GM10266 (cell line): ENCODE measurements around the gene OR9A4.
A peak's percentile ranks its signal among the peaks of the same experiment; 100 is the strongest.
"Not testable (repeated sequence)": the region's sequence is repeated elsewhere in the genome, so short reads cannot be mapped to it uniquely, and the experiment has no call there.

Experiments
- DNase-seq: peaks from one replicate; pipeline ENCODE4 v3.0.0; 2012; ENCODE audit errors: extremely low spot score
- TF ChIP-seq, protein P1 (sequence below): IDR thresholded peaks from 2 replicates; pipeline ENCODE4 v1.5.1; 2012; ENCODE audit warnings: mild to moderate bottlenecking, low read depth; ENCODE audit not compliant: control insufficient read depth, insufficient read depth; ENCODE audit errors: missing control alignments

The OR9A4 gene

DNA sequence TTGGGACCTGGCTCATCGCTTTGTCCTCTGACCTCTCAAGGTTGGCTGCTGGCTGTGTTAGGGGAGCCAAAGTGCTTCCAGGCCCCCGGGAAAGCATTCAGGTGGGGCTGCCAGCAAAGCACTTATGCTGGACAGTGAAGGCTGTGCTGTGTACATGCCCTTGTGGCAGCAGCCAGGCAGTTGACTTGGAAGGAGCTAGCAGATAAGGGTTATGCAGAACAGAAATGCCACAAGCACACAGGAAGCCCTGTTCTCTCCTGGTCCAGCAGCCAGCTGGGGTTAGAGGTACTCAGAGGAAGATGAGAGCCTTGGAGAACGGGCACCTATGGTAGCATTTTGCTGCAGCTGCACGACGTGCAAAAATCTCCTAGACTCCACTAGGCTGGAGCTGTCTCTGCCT lies 35.2 kb upstream of the OR9A4 start:
- TF ChIP-seq, protein P1, sequence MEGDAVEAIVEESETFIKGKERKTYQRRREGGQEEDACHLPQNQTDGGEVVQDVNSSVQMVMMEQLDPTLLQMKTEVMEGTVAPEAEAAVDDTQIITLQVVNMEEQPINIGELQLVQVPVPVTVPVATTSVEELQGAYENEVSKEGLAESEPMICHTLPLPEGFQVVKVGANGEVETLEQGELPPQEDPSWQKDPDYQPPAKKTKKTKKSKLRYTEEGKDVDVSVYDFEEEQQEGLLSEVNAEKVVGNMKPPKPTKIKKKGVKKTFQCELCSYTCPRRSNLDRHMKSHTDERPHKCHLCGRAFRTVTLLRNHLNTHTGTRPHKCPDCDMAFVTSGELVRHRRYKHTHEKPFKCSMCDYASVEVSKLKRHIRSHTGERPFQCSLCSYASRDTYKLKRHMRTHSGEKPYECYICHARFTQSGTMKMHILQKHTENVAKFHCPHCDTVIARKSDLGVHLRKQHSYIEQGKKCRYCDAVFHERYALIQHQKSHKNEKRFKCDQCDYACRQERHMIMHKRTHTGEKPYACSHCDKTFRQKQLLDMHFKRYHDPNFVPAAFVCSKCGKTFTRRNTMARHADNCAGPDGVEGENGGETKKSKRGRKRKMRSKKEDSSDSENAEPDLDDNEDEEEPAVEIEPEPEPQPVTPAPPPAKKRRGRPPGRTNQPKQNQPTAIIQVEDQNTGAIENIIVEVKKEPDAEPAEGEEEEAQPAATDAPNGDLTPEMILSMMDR: no peak
- DNase-seq: no peak

DNA sequence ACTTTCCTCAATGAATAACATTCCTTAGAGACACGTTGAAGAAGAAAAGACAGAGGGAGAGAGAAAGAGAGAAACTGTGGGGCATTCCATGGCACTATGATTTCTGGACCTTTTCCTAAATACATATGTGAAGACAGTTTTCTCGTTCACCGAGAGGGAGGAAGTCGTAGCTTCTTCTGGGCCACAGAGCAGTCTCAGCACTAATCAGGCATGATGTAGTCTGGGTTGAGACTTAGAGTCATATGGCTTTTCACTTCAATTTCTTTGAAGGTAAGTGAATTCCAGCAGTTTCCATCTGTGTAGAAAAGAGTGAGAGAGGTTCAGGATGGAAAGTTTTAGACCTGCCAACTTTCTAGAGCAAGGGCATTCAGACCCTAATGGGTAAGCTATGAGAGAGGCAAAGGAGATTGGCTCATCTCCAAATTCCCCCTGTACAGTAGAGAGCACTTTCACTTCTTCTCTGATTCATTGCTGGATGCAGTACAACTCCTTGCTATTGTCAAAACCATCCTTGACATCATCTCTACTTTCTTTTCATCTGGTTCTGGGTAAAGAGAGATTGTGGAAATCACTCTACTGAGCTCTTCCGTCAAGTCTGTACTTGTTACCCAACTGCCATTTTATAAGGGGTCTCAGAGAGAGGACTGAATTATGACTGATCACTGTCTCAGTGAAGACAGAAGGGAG lies 31.5 kb upstream of the OR9A4 start:
- TF ChIP-seq, protein P1: no peak
- peak; percentile 7 for DNase-seq

DNA sequence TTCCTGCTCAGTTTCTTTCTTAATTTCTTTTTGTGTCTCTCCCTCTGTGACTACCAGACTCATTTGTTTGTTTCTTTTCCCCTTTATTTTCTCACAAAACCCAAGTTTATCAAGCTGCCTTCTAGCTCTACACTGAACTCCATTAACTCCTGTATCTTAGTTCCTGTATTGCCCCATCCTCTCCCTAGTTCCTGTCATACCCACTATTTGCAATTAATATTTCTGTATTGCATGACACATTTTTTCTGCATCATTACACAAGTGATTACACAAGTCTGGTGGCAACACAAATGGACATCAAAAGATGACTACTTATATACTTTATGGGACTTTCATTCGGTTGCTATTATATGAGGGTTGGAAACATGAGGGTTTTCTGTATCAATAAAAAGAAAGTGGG lies 26.9 kb upstream of the OR9A4 start:
- no peak for DNase-seq
- TF ChIP-seq, protein P1: no peak

DNA sequence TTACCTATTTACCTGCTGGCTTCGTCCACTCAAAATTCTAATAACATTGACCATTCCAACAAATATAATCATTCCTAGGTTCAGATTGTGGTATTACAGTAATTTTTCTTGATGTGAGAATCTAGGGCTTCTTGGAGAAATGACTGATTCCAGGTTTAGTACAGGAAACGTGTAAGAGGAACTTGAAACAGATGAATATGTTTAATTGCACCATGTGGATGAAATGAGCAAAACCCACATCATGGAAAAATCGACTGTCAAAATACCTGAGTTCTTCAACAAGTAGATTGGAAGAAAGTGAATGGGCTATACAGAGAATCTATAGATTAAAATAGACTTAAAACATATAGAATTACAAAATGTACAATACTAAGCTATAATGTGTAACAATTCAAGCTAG lies 24.9 kb upstream of the OR9A4 start:
- no peak for DNase-seq
- TF ChIP-seq, protein P1: no peak

DNA sequence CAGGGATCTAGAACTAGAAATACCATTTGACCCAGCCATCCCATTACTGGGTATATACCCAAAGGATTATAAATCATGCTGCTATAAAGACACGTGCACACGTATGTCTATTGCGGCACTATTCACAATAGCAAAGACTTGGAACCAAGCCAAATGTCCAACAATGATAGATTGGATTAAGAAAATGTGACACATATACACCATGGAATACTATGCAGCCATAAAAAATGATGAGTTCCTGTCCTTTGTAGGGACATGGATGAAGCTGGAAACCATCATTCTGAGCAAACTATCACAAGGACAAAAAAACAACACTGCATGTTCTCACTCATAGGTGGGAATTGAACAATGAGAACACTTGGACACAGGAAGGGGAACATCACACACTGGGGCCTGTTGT lies 16.8 kb upstream of the OR9A4 start:
- DNase-seq: not testable (repeated sequence)

DNA sequence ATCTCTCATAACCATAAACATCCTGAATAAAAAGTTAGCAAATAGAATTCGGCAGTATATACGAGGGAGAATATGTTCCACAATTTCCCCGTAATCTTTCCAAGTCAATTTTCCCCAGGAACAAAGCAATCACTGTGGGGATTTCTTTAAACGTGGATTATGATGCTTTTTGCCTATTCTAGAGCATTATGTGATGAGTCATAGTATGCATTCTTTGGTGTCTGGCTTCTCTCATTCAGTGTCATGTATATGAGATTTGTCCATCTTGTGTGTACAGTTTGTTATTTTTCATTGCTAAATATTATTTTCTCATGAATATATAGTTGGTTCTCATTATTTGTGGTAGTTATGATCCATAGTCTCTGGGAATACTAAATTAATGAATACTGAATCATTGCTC lies 9.9 kb upstream of the OR9A4 start:
- TF ChIP-seq, protein P1: no peak

DNA sequence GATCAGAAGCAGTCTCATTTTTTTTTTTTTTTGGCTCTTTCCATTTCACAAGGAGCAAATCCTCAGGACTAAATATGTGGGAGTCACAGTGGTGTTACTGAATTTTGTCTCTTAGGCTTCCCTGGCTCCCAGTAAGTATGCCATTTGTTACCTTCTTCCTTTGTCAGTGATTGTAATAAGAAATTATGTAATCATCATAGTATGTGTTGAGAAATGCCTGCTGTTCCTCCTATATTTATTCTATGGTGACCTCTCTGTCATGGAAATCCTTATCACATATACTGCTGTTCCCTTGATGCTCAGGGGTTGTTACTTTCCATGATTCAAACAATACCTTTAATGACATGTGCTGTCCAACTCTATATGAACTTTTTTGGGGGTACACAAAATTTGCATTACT lies 4.8 kb upstream of the OR9A4 start:
- TF ChIP-seq, protein P1: no peak
- DNase-seq: no peak

More for the DNA sequence above, 9.9 kb upstream of the OR9A4 start:
- no peak for DNase-seq

DNA sequence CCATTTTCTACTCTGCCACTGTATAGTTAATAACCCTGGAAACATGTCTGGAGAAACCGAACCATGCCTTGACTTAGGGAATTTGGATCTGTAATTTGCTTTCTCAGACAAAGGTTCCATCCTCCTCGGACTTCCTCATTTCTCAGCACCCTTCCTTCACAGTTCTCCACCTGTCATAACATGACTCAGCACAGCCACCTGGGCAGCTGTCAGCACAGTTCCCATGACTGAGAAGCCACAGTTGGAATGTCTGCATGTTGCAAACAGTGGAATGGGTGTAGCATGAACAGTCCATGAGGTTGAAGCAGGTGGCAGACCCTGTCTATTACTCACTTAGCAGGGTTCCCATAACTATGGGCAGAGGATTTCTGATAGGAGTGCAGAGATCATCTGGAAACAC lies 634 bp upstream of the OR9A4 start:
- TF ChIP-seq, protein P1: no peak
- DNase-seq: no peak
